CD4-positive, alpha-beta T cell treated with Interleukin-6 at 100 ng/mL for 8 hours (primary cell): Measurements from ENCODE around the gene OR4D11.
"Not testable (repeated sequence)": the region's sequence is repeated elsewhere in the genome, so short reads cannot be mapped to it uniquely, and the experiment has no call there.

Experiments used
- DNase-seq: peaks from one replicate; pipeline ENCODE4 v3.0.0-alpha.2; 2020; ENCODE audit warnings: mixed read lengths, low spot score

OR4D11 gene

DNA sequence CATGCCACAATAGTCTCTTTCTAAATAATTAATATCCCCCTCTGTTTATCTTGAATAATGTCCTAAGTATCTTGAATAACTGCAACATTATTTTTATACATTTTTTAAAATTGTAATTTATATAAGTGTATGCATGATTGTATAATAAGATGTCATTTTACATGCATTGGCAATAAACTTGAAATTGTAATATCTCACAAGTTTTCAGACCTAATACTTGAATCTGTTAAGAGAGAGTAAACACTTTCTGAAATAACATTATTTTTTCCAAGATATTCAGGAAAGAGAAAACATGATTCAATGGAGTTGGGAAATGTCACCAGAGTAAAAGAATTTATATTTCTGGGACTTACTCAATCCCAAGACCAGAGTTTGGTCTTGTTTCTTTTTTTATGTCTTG is at the start of gene OR4D11:
Gene OR4D11, plus strand, starts transcription at position 301 of the 400 bp plus-strand sequence. Its CDS starts 0 bp downstream, at position 301.
- no peak for DNase-seq

DNA sequence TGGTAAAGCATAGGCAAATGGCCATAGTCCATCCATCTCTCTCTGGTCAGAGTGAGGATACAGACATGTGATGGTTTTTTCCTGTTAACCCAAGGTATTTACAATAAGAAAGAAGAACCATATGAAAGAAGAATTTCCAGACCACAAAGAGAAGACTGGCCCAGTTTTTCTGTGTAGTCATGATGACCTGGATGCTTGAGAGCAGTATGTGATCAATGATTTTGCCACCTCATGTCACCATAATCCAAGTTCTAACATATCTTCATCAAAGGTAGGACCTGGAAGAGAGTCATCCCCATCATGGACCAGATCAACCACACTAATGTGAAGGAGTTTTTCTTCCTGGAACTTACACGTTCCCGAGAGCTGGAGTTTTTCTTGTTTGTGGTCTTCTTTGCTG is 46.7 kb upstream of the OR4D11 start, which contains the start of gene OR4D6:
Gene OR4D6, plus strand, starts transcription at position 301 of the 400 bp plus-strand sequence. Its CDS starts 0 bp downstream, at position 301.
- no peak for DNase-seq

DNA sequence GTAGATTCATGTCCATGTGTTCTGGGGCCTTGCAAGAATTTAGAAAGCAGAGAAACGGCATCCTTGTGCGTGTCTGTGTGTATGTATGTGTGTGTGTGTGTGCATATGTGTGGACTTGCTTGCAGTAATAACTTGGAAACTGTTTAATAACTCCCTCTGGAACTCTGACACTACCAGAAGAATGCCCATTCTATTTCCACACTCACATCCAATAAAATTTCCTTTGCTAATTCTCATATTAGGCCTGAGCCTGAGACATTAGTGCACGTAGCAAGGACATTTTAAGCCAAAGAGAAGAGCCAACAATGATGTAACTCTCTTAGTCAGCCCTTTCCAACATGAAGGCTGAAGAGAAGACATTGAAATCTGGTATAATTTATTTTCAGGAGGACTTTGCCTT is 43.5 kb upstream of the OR4D11 start:
- DNase-seq, result no peak

DNA sequence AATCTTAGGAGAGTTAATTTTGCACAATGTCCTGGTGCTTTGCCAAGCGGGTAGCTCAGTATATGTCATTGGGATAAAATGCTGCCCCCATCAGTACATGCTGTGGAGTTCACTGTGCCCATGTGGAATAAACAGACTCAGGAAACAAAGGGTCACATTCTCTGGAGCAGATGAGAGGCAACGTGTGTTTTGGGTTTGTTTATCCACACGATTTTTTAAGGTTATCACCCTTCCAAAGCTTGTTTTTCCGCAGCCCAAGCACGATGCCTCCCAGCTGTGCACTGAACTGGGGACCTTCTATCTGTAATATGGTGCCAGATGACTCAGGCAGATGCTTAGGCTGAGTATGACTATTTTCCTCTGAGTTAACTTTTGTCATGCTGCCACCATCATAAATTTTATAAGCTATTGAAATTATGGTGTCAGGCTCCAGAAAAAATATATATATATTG is 40.2 kb upstream of the OR4D11 start:
- no peak for DNase-seq

DNA sequence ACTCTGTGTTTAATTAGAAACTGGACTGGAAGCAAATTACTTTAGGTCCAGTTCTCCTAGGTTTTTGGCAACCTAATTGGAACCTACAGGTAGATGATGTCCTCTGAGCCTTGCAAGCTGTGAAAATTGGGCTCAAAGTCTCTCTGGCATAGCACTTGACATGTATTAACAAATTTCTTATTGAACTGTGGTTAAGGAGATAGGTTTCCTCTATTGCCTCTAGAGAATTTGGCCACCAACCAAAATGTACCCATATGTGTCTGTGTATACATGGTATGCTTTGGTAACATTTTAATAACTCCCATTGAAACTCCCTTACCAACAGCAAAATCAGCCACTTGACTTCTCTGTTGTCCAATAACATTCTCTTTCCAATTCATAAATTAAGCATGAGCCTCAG is 30.4 kb upstream of the OR4D11 start, which contains the start of gene OR4D10:
Gene OR4D10, plus strand, starts transcription at position 301 of the 400 bp plus-strand sequence. CDS start 4,115 bp downstream, outside the sequence.
- DNase-seq, result no peak

DNA sequence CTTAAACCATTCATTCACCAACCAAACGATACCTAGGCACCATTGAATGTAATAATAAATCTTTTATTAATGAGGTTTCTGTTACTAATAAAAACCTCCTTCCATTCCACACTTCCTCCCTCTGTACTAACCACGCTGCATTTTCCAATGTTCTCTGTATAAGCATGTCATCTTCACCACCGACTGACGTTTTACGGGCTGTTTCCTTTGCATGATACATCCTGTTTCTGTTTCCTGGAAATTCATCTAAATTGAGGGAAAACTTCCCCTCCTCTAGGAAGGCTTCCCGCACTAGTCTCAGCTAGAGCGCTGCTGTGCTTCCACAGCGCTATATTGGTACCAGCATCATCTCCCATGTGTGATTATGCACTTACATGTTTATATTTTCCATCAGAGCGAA is 28.2 kb upstream of the OR4D11 start:
- DNase-seq, result no peak

DNA sequence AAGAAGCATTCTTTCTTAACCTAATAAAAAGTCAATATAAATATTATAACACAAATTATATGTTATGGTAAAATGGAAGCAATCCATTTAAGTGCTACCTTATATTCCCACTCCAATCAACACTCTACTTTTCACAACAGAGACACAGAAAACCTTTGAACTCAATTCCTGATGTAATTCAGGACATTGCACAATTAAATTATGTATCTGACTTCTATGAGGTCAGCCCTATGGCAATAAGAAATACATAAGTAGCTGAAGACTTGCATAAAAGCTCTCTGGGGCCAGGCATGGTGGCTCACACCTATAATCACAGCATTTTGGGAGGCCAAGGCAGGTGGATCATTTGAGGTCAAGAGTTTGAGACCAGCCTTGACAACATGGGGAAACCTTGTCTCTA is 23.5 kb upstream of the OR4D11 start:
- no peak for DNase-seq

DNA sequence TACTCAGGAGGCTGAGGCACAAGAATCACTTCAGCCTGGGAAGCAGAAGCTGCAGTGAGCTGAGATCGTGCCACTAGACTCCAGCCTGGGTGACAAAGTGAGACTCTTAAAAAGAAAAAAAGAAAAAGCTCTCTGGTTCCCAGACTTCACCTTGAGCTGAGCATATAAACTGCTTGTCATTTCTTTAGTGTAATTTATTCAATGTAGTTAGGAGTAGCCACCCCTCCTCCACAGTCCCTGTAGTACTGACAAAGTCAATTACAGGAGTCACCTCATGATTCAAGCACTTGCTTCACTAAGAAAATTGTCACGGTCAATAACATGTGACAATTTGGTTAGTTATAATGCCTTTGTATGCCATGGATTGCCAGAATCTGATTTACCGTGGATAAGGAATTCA is 23.0 kb upstream of the OR4D11 start:
- no peak for DNase-seq

DNA sequence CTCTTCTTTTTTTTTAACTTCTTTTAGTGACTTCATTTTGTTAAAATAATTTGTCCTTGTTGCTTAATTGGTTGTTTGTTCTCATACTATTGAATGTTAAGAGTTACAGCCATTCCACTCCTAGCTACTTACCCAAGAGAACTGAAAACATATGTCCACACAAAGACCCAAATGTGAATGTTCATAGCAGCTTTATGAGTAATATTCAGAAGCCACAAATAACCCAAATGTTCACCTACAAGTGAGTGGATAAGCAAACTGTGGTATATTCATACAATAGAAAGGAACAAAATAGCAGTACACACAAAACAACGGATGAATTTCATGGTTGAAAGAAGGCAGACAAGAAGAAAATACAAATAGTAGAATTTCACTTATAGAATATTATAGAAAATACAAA is 1.4 kb upstream of the OR4D11 start:
- DNase-seq, result no peak

DNA sequence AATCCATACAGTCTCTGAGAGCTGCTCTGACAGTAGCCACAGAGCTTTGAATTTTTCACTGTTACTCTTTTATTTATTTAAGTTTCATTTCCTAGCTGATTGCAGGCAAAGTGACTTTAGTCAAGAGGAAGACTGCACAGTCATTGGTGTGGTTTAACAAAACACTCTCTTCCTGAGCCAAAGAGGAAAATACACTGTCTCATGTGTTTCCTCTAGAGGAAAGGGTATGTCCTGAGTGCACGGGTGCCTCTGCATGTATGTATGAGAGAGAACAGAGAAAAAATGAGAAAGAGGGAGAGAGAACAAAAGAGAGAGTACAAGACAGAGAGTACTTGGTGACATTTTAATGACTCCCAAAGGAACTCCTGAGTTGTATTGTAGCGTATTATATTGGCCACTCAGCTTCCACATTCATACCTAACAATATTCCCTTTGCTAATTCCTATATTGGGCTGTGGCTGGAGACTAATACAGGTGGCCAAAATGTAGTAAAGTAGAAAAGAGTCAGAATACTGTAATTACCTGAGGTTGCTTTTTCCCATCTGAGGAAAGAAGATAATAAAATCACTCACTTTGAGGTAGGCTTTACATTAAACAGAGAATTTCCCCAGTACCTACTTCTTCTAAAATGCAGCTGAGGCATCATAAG is 7.7 kb downstream of the OR4D11 start, which contains the start of gene OR4D9:
Gene OR4D9, plus strand, starts transcription at position 599 of the 649 bp plus-strand sequence. CDS start 3,374 bp downstream, outside the sequence.
- DNase-seq, result peak; percentile 32

DNA sequence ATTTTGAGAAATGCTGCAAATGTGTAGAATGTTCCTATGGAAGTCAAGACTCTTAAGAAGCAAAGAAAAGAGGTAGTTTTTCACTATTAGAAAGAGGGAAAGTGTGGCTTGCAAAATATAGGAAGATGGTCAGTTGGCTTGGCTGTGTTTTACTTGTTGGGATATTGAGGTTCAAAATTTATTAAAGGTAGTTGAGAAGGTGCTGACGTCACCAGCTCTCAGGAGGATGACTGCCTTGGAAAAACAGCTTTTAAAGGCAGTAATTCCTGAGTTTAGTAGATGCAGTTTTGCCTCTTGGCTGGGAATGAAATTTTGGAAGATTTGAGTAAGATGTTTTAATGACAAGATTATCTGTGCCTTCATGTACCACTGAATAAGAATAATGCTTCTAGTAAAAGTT is 8.3 kb downstream of the OR4D11 start:
- no peak for DNase-seq

DNA sequence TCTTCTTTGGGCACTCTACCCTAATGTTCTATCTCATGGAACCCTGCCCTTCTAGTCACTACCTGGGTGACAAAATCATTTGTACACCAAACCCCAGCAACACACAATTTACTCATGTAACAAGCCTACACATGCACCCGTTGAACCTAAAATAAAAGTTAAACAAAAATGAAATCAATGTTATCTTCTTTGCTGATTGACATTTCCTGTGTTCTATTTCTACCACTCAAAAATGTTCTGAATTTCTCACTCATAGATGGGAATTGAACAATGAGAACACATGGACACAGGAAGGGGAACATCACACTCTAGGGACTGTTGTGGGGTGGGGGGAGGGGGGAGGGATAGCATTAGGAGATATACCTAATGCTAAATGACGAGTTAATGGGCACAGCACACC is 16.8 kb downstream of the OR4D11 start:
- not testable (repeated sequence) for DNase-seq

DNA sequence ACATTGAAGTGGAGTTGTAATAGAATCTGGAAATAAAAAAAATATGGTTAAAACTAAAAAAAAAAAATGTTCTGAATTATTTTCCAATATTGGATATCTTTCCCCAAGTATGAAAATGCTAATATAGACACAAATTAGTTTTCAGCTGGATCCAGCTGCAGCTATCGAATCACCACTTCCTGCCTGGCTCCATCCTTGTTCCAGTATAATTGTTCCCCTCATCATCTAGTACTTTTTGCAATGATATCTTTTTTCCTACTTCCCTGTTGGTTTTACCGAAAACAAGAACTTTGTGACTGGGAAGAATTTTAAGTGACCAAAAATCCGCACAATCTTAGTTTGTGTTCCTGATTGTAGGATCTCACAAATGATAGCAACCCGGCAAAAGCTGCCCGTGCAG is 17.4 kb downstream of the OR4D11 start:
- no peak for DNase-seq

DNA sequence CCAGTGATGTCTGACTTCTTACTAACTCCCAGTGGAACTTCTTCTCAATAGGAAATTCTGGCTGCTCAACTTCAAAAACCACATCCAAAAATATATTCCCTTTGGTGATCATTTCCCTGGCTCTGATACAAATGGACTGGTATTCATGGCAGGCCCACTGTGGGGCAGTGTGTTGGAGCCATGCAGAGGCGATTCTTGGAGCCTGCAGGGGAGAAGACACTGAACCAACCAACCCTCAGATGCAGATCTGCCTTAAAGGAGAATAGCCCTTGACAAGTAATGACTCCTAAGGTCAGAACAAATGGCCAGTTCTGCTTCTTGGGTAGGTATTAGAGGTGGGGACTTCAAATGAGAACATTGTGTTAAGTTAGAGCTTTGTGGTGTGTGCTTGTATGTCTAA is 20.2 kb downstream of the OR4D11 start:
- DNase-seq, result no peak

DNA sequence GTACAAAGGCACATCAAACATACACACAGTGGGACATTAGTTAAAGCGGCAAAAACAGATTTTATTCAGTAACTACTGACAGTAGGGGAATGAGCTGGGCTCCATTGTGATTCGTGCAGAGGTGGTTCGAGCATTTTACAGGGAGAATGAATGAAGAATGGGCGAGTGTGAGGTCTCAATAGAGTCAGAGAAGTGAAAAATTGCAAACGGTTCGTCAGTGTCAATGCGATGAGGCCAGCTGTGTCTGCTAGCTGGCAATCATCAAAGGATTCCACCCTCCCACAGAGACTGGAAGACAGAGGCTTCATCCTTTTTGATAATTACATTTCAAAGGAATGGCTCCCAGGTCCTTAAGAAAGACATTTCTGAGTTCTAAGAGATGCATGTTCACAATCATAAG is 25.3 kb downstream of the OR4D11 start:
- no peak for DNase-seq

DNA sequence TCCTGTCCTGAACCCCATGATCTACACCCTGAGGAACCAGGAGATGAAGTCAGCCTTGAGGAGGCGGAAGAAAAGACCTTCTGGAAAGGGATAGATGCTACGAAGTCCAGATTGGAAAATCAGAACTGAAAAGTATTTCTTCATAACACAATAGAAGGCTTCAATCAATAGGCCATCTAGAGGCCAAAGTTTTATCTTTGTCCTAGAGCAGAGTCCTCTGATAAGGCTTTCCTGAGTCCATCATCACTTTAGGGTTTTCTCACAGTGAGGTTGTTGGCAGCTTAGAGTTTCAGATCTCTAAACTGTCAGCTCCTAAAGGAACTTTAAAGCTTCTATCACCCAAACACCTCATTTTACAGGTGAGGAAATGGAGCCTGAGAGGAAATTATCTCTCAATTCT is 29.2 kb downstream of the OR4D11 start:
- no peak for DNase-seq

DNA sequence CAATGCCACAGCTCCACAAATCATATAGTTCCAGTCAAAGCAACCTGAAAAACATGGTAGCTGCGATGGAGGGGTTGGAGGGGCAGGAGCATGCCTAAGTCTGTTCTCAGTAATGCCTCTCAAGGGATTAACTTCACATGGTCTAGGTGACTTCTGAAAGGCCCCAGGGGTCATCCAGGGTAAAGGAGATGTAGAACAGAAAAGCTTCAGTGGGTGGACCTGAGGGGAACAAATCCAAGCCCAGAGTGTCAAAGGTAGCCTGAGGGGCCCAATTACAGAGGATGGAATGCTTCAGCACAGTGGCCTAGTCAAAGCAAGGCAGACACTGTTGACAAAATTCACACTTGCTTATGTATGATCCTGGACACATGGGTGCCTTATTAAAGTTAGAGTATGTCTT is 31.3 kb downstream of the OR4D11 start:
- DNase-seq, result no peak

DNA sequence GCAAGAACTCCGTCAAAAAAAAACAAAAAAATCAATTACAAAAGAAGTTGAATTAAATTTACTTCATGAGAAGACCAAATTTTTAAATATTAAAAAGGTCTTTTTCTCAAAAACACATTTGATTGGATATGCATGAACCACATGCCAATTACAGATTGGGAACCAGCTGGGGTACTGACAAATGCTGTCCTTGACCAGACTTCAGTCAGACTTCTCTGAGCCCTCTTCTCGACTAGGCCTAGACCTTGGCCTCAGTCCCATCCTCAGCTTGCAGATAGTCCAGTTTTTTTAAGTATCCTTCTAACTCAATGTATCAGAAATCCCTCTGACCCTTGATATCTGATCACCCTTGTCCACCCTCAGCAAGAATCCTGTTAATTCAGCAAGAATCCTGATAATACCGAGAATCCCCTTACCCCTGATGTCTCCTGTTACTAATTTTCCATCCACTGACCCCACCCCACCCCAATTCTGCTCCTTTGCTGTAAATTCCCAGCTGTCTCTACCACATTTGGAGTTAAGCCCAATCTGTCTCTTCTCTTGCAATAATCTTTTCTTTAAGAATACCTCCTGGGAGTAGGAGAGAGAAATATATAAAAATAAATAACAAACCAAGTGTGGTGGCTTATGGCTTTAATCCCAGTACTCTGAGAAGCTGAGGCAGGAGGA is 38.9 kb downstream of the OR4D11 start:
- no peak for DNase-seq

DNA sequence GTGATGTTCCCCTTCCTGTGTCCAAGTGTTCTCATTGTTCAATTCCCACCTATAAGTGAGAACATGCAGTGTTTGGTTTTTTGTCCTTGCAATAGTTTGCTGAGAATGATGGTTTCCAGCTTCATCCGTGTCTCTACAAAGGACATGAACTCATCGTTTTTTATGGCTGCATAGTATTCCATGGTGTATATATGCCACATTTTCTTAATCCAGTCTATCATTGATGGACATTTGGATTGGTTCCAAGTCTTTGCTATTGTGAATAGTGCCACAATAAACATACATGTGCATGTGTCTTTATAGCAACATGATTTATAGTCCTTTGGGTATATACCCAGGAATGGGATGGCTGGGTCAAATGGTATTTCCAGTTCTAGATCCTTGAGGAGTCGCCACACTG is 40.3 kb downstream of the OR4D11 start:
- not testable (repeated sequence) for DNase-seq

DNA sequence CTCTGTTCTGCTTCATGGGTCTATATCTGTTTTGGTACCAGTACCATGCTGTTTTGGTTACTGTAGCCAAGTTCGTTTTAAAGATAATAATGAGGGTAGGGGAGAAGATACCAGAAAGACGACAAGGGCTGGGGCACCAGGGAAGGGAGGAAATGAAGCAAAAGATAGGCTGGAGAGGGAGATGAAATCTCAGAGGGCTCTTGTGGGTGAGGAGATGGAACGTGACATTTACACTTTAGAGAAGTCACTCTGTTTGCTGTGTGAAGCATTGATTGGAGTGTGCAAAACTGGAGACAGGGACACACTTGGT is 41.4 kb downstream of the OR4D11 start:
- no peak for DNase-seq

DNA sequence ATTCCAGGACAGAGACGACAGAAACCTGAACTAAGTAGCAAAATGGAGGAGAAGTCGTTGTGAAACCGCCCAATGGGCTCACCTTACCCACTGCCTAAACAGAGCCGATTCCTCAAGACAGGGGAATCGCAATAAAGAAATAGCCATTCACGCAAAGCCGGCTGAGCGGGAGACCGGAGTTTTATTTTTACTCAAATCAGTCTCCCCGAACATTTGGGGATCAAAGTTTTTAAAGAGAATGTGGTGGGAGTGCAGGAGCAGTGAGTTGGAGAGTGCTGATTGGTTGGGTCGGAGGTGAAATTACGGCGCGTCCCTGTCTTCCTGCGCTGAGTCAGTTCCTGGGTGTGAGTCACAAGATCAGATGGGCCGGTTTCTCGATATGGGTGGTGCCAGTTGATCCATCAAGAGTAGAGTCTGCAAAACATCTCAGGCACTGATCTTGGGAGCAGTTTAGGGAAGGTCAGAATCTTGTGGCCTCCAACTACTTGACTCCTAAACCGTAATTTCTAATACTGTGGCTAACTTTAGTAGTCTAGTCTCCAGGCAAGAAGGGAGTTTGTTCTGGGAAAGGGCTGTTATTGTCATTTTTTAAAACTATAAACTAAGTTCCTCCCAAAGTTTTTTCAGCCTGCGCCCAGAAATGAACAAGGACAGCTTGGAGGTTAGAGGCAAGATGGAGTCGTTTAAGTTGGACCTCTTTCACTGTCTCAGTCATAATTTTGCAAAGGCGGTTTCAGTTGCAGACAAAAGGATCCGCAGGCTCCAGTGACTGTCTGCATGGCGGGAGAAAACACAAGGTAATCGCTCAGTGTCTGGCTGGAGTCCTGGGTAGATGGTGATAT is 42.0 kb downstream of the OR4D11 start:
- DNase-seq, result no peak

DNA sequence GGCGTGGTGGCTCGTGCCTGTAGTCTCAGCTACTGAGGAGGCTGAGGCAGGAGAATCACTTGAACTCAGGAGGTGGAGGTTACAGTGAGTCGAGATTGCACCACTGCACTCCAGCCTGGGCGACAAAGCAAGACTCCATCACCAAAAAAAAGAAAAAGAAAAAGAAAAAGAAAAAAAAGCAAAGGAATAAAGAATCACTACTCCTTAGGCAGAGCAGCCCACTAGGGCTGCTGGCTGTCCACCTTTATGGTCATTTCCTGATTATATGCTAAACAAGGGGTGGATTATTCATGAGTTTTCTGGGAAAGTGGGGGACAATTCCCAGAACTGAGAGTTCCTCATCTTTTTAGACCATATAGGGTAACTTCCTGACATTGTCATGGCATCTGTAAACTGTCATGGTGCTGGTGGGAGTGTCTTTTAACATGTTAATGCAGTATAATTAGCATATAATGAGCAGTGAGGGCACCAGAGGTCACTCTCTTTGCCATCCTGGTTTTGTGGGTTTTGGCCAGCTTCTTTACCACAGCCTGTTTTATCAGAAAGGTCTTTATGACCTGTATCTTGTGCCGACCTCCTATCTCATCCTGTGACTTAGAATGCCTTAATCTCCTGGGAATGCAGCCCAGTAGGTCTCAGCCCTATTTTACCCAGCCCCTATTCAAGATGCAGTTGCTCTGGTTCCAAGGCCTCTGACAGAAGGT is 44.4 kb downstream of the OR4D11 start:
- not testable (repeated sequence) for DNase-seq
